Osteocyte (in vitro differentiated cells): ENCODE data around the gene APBA2. TPM values are rescaled to one million over a fixed set of nuclear protein-coding genes. Genes with fewer than 3 reads are reported as not detected.

Experiments
- DNase-seq: peaks from one replicate; pipeline ENCODE4 v3.0.0; 2021; ENCODE audit warnings: mixed read lengths; ENCODE audit not compliant: unreplicated experiment; ENCODE audit errors: extremely low spot score
- H3K27ac Mint-ChIP-seq: one replicate; pipeline ENCODE4 v1.8.0; 2021; ENCODE audit warnings: mild to moderate bottlenecking, mixed read lengths; ENCODE audit not compliant: unreplicated experiment
- H3K27me3 Mint-ChIP-seq: one replicate; pipeline ENCODE4 v1.8.0; 2021; ENCODE audit warnings: mixed read lengths; ENCODE audit not compliant: unreplicated experiment
- H3K36me3 Mint-ChIP-seq: one replicate; pipeline ENCODE4 v1.8.0; 2021; ENCODE audit warnings: mixed read lengths; ENCODE audit not compliant: unreplicated experiment
- H3K4me1 Mint-ChIP-seq: one replicate; pipeline ENCODE4 v1.8.0; 2021; ENCODE audit warnings: mixed read lengths; ENCODE audit not compliant: unreplicated experiment
- H3K4me3 Mint-ChIP-seq: one replicate; pipeline ENCODE4 v1.8.0; 2021; ENCODE audit warnings: mild to moderate bottlenecking, moderate library complexity, mixed read lengths; ENCODE audit not compliant: unreplicated experiment
- H3K9me3 Mint-ChIP-seq: one replicate; pipeline ENCODE4 v1.8.0; 2021; ENCODE audit warnings: mixed read lengths; ENCODE audit not compliant: unreplicated experiment
- CTCF ChIP-seq: fragments of 200-600 bp; sonication (generic); IDR thresholded peaks from 2 replicates; pipeline ENCODE4 v1.5.0; 2021; ENCODE audit warnings: antibody characterized with exemption, mild to moderate bottlenecking, moderate library complexity
- total RNA-seq: library from RNA; stranded (reverse); gene quantifications from 2 replicates; pipeline ENCODE4 v1.2.1, GENCODE V29; 2021

Gene APBA2
- total RNA-seq, 1 donor from 2014 or later: 23.5 TPM

- H3K4me1 Mint-ChIP-seq: no peaks in the 10 kb centered on the region
- H3K27ac Mint-ChIP-seq: no peak overlapping the region
- no peak overlapping the region for H3K4me3 Mint-ChIP-seq
- TF ChIP-seq CTCF: no peak
- peaks cover 4% of the 10 kb centered on the region for H3K36me3 Mint-ChIP-seq
- DNase-seq: peak; percentile 62
- H3K9me3 Mint-ChIP-seq: peaks cover 6% of the 10 kb centered on the region
- no peaks in the 10 kb centered on the region for H3K27me3 Mint-ChIP-seq
Measured at GRCh38 chr15:28947221-28947674, 61.5 kb downstream of the APBA2 start.

GRCh38 chr15:28948036-28948435, 62.3 kb downstream of the APBA2 start:
- Mint-ChIP-seq H3K27ac (no peak overlapping the region), H3K36me3 (peaks cover 4% of the 10 kb centered on the region), H3K4me1 (no peaks in the 10 kb centered on the region), H3K4me3 (no peak overlapping the region), H3K27me3 (no peaks in the 10 kb centered on the region), H3K9me3 (peaks cover 6% of the 10 kb centered on the region)
- TF ChIP-seq CTCF: no peak
- DNase-seq: peak; percentile 17

- H3K36me3 Mint-ChIP-seq: peaks cover 3% of the 10 kb centered on the region
- DNase-seq: no peak
- peaks cover 10% of the 10 kb centered on the region for H3K4me1 Mint-ChIP-seq
- H3K27me3 Mint-ChIP-seq: no peaks in the 10 kb centered on the region
- TF ChIP-seq CTCF: no peak
- peaks cover 4% of the 10 kb centered on the region for H3K9me3 Mint-ChIP-seq
- H3K27ac Mint-ChIP-seq: no peak overlapping the region
- no peak overlapping the region for H3K4me3 Mint-ChIP-seq
Measured at GRCh38 chr15:28950916-28951315, 65.1 kb downstream of the APBA2 start.

GRCh38 chr15:28952666-28953491, 67.1 kb downstream of the APBA2 start:
- no peak for TF ChIP-seq CTCF
- H3K9me3 Mint-ChIP-seq: no peaks in the 10 kb centered on the region
- no peak overlapping the region for H3K27ac Mint-ChIP-seq
- no peaks in the 10 kb centered on the region for H3K36me3 Mint-ChIP-seq
- H3K4me3 Mint-ChIP-seq: no peak overlapping the region
- peak; percentile 51 for DNase-seq
- H3K27me3 Mint-ChIP-seq: no peaks in the 10 kb centered on the region
- peaks cover 13% of the 10 kb centered on the region for H3K4me1 Mint-ChIP-seq

GRCh38 chr15:28953573-28954195, 67.9 kb downstream of the APBA2 start:
- no peak for TF ChIP-seq CTCF
- no peaks in the 10 kb centered on the region for H3K9me3 Mint-ChIP-seq
- no peaks in the 10 kb centered on the region for H3K27me3 Mint-ChIP-seq
- H3K4me1 Mint-ChIP-seq: peaks cover 13% of the 10 kb centered on the region
- peak; percentile 59 for DNase-seq
- no peak overlapping the region for H3K27ac Mint-ChIP-seq
- H3K36me3 Mint-ChIP-seq: no peaks in the 10 kb centered on the region
- H3K4me3 Mint-ChIP-seq: no peak overlapping the region
